GM12878 (cell line): Measurements from ENCODE around the gene CSMD2. TPM values are rescaled to one million over a fixed set of nuclear protein-coding genes. Genes with fewer than 3 reads are reported as not detected.

Source experiments
- ATAC-seq: fragments of 200-7000 bp; cut with Tn5 transposase; 3 replicates; pipeline ENCODE4 v1.9.1; 2020; ENCODE audit warnings: mild to moderate bottlenecking, moderate library complexity
- BruUV-seq: library from RNA; stranded (reverse); fragments of 400-500 nt; replicated peaks from 2 replicates; lab custom pipeline; 2021; lab: Mats Ljungman, UMichigan
- CTCF ChIA-PET: fragments of 300-600 bp; sonication (Branson Sonifier 250); formaldehyde crosslinking; extraction: SDS; loops from one replicate; lab custom pipeline; 2021; ENCODE audit warnings: inconsistent platforms; lab: Yijun Ruan, JAX
- POLR2A ChIA-PET: fragments of 350-600 bp; formaldehyde crosslinking; extraction: SDS; loops from one replicate; lab custom pipeline; 2021; ENCODE audit warnings: inconsistent platforms; lab: Charles Lee
- RAD21 ChIA-PET: fragments of 300-600 bp; sonication (Branson Sonifier 250); formaldehyde crosslinking; loops from one replicate; lab custom pipeline; 2023; ENCODE audit warnings: antibody characterized with exemption; ENCODE audit not compliant: unreplicated experiment; lab: Charles Lee
- SMC1A ChIA-PET: fragments of 300-600 bp; sonication (Branson Sonifier 250); formaldehyde crosslinking; loops from one replicate; lab custom pipeline; 2023; ENCODE audit not compliant: unreplicated experiment, uncharacterized antibody; lab: Charles Lee
- DNase-seq: peaks from one replicate; pipeline ENCODE4 v3.0.0-alpha.2; 2011; ENCODE audit warnings: low read depth, low spot score
- FAIRE-seq: peaks from 3 replicates; lab custom pipeline; 2011; peaks lifted over from hg19 to GRCh38; lab: Jason Lieb, UNC
- H2AFZ ChIP-seq: 2 replicates; pipeline ENCODE4 v1.6.0; 2011; ENCODE audit warnings: low read depth, low read length, control low read depth; ENCODE audit not compliant: control insufficient read depth
- H3K27ac ChIP-seq: 2 replicates; pipeline ENCODE4 v1.5.1; 2011; ENCODE audit warnings: control low read depth; ENCODE audit not compliant: control insufficient read depth, insufficient read depth
- H3K27me3 ChIP-seq, 2 experiments: replicated peaks in 1 of 2; 2 replicates each; pipeline versions ENCODE4 v1.6.0 to v1.6.1; 2011; ENCODE audit warnings: low read length in 1 of 2; ENCODE audit not compliant: control insufficient read depth in 2 of 2, insufficient read depth in 2 of 2
- H3K36me3 ChIP-seq, 2 experiments: 2 replicates each; pipeline ENCODE4 v1.5.1; 2011; ENCODE audit warnings: low read length in 1 of 2; ENCODE audit not compliant: control insufficient read depth in 2 of 2, insufficient read depth in 2 of 2
- H3K4me1 ChIP-seq: 2 replicates; pipeline ENCODE4 v1.6.1; 2011; ENCODE audit warnings: mild to moderate bottlenecking, low read length, moderate library complexity, mixed read lengths; ENCODE audit not compliant: control insufficient read depth, insufficient read depth
- H3K4me2 ChIP-seq: 2 replicates; pipeline ENCODE4 v1.6.0; 2011; ENCODE audit warnings: control low read depth; ENCODE audit not compliant: control insufficient read depth, insufficient read depth
- H3K4me3 ChIP-seq: fragments of 200-600 bp; sonication (generic); 2 replicates; pipeline ENCODE4 v1.5.1; 2016
- H3K79me2 ChIP-seq: 2 replicates; pipeline ENCODE4 v1.6.0; 2011; ENCODE audit warnings: low read length; ENCODE audit not compliant: control insufficient read depth, insufficient read depth
- H3K9ac ChIP-seq: 2 replicates; pipeline ENCODE4 v1.8.0; 2011; ENCODE audit warnings: low read length, control low read depth, mixed read lengths; ENCODE audit not compliant: control insufficient read depth, insufficient read depth
- H3K9me3 ChIP-seq: replicated peaks from 3 replicates; pipeline ENCODE4 v1.5.1; 2011; ENCODE audit warnings: mild to moderate bottlenecking, low read length; ENCODE audit not compliant: control insufficient read depth, insufficient read depth
- H4K20me1 ChIP-seq: 2 replicates; pipeline ENCODE4 v1.6.0; 2011; ENCODE audit not compliant: control insufficient read depth, insufficient read depth
- BCL11A ChIP-seq: IDR thresholded peaks from 2 replicates; pipeline ENCODE4 v1.6.1; 2011; ENCODE audit warnings: low read depth, low read length
- BMI1 ChIP-seq: fragments of 450-650 bp; IDR thresholded peaks from 2 replicates; pipeline ENCODE4 v1.6.1; 2016; ENCODE audit warnings: mild to moderate bottlenecking, moderate library complexity, borderline replicate concordance
- CHD2 ChIP-seq: IDR thresholded peaks from 2 replicates; pipeline ENCODE4 v1.6.1; 2011; ENCODE audit warnings: low read depth, low read length, improper control_type of control experiment, borderline replicate concordance
- GABPA ChIP-seq: IDR thresholded peaks from 2 replicates; pipeline ENCODE4 v1.6.1; 2014; ENCODE audit warnings: antibody characterized with exemption, low read depth, mild to moderate bottlenecking, inconsistent platforms
- HDAC2 ChIP-seq: fragments of 200-600 bp; sonication (generic); IDR thresholded peaks from 2 replicates; pipeline ENCODE4 v1.6.1; 2017
- NR2C1 ChIP-seq: fragments of 450-650 bp; IDR thresholded peaks from 2 replicates; pipeline ENCODE4 v1.6.1; 2017; ENCODE audit warnings: antibody characterized with exemption, mild to moderate bottlenecking, moderate library complexity
- NR2C2 ChIP-seq: IDR thresholded peaks from 2 replicates; pipeline ENCODE4 v1.6.1; 2011; ENCODE audit warnings: borderline replicate concordance, low read depth; ENCODE audit not compliant: control insufficient read depth, insufficient read length
- RAD21 ChIP-seq: IDR thresholded peaks from 2 replicates; pipeline ENCODE4 v1.6.1; 2011; ENCODE audit warnings: mild to moderate bottlenecking, low read depth, low read length, moderate library complexity; ENCODE audit not compliant: insufficient read depth
- RCOR1 ChIP-seq: conservative IDR thresholded peaks from 2 replicates; pipeline ENCODE4 v1.6.1; 2012; ENCODE audit warnings: low read depth, low read length, improper control_type of control experiment
- RELA ChIP-seq: fragments of 450-650 bp; IDR thresholded peaks from 2 replicates; pipeline ENCODE4 v1.8.0; 2014; ENCODE audit warnings: borderline replicate concordance; ENCODE audit not compliant: partially characterized antibody
- REST ChIP-seq: IDR thresholded peaks from 2 replicates; pipeline ENCODE4 v1.6.1; 2012; ENCODE audit warnings: mild to moderate bottlenecking, low read depth, low read length
- RFX5 ChIP-seq: IDR thresholded peaks from 2 replicates; pipeline ENCODE4 v1.6.1; 2011; ENCODE audit warnings: low read depth, low read length, improper control_type of control experiment
- RUNX3 ChIP-seq: IDR thresholded peaks from 2 replicates; pipeline ENCODE4 v1.6.1; 2012; ENCODE audit warnings: low read length, inconsistent platforms
- SREBF2 ChIP-seq: IDR thresholded peaks from 2 replicates; pipeline ENCODE4 v1.6.1; 2012; ENCODE audit warnings: mild to moderate bottlenecking, low read length
- STAT1 ChIP-seq: fragments of 450-650 bp; conservative IDR thresholded peaks from 2 replicates; pipeline ENCODE4 v1.6.1; 2014; ENCODE audit warnings: antibody characterized with exemption, mild to moderate bottlenecking
- TCF12 ChIP-seq: IDR thresholded peaks from 2 replicates; pipeline ENCODE4 v1.6.1; 2011; ENCODE audit warnings: low read depth, mild to moderate bottlenecking, low read length
- ZNF217 ChIP-seq: fragments of 450-650 bp; IDR thresholded peaks from 2 replicates; pipeline ENCODE4 v1.6.1; 2017; ENCODE audit warnings: antibody characterized with exemption, mild to moderate bottlenecking
- ZNF384 ChIP-seq: IDR thresholded peaks from 2 replicates; pipeline ENCODE4 v1.6.1; 2012; ENCODE audit warnings: low read depth, mild to moderate bottlenecking, low read length, improper control_type of control experiment, borderline replicate concordance
- WGBS: methylation state at CpG from one replicate; pipeline ENCODE4 v1.1.6; 2016; ENCODE audit warnings: low lambda C conversion rate; ENCODE audit not compliant: insufficient replicate concordance, insufficient coverage; ENCODE audit errors: missing lambda C conversion rate; 5-methylcytosine and 5-hydroxymethylcytosine counted together
- in situ Hi-C: fragments of 300-500 bp; cut with MboI; formaldehyde crosslinking; loops from 9 replicates; pipeline ENCODE4 v1.14.3; 2018; ENCODE audit warnings: mixed read lengths
- intact Hi-C: fragments of 100-400 bp; cut with micrococcal nuclease; formaldehyde crosslinking; loops from one replicate; pipeline ENCODE4 v1.14.2; 2022; ENCODE audit not compliant: unreplicated experiment
- polyA plus RNA-seq, 11 experiments: library from polyadenylated mRNA; depleted of rRNA in 4 of 11; unstranded in 6 of 11; stranded (reverse) in 5 of 11; fragments of >200 nt; fragmentation: Nextera tagmentation in 4 of 11; fragmentation: Illumina TruSeq in 1 of 11; extraction: Ambion mirVana in 4 of 11; extraction: Trizol in 1 of 11; gene quantifications; 1 replicate in 1 of 11; 2 replicates in 10 of 11; pipeline versions ENCODE4 v1.2.1 to v1.2.3, GENCODE V29; 2011 to 2016; ENCODE audit warnings: inconsistent platforms in 2 of 11, missing spikeins in 2 of 11, low read depth in 1 of 11
- total RNA-seq, 4 experiments: library from RNA; depleted of rRNA in 3 of 4; stranded (reverse); fragments of >200 nt in 3 of 4; fragmentation: Illumina TruSeq in 1 of 4; extraction: Trizol in 1 of 4; gene quantifications; 2 replicates each; pipeline versions ENCODE4 v1.2.1 to v1.2.3, GENCODE V29; 2013 to 2021
- TF ChIP-seq, protein P1 (sequence below): fragments of 450-650 bp; IDR thresholded peaks from 2 replicates; pipeline ENCODE4 v1.6.1; 2018; ENCODE audit warnings: mild to moderate bottlenecking, low read depth, moderate library complexity; ENCODE audit not compliant: partially characterized antibody

CSMD2 gene
- total and polyA plus RNA-seq, 10 of the 15 experiments (the other 5 are each of a cell fraction or from before 2014, with no cell fraction given), result under 0.01 TPM; not detected in 9

GRCh38 chr1:33792216-33792615 lies 372.8 kb downstream of the CSMD2 start:
- no peak overlapping the region for H3K4me3 ChIP-seq
- intact Hi-C loops, result no loop called here
- H3K4me2 ChIP-seq, result no peak overlapping the region
- no TSS peak for BruUV-seq
- DNase-seq, result no peak
- H2AFZ ChIP-seq, result no peak overlapping the region
- H4K20me1 ChIP-seq, result no peaks in the 10 kb centered on the region
- no peaks in the 10 kb centered on the region; the same call in 2 of the 3 replicates for H3K9me3 ChIP-seq
- ChIA-PET CTCF (no interaction called here), RAD21 (no interaction called here)
- 13% methylated on average over 4 of the region's 4 CpGs for WGBS
- no peaks in the 10 kb centered on the region for H3K79me2 ChIP-seq
- no peak overlapping the region for H3K9ac ChIP-seq
- FAIRE-seq, result no peak
- no peaks in the 10 kb centered on the region for H3K27me3 ChIP-seq
- TF ChIP-seq ZNF384 (no peak), RUNX3 (no peak), NR2C2 (no peak), TCF12 (no peak), RAD21 (no peak), RCOR1 (no peak), SREBF2 (no peak), ZNF217 (no peak), CHD2 (no peak), HDAC2 (no peak), REST (no peak), GABPA (no peak), BCL11A (no peak), BMI1 (no peak), RELA (no peak), NR2C1 (no peak), RFX5 (no peak), STAT1 (no peak)
- TF ChIP-seq, protein P1, sequence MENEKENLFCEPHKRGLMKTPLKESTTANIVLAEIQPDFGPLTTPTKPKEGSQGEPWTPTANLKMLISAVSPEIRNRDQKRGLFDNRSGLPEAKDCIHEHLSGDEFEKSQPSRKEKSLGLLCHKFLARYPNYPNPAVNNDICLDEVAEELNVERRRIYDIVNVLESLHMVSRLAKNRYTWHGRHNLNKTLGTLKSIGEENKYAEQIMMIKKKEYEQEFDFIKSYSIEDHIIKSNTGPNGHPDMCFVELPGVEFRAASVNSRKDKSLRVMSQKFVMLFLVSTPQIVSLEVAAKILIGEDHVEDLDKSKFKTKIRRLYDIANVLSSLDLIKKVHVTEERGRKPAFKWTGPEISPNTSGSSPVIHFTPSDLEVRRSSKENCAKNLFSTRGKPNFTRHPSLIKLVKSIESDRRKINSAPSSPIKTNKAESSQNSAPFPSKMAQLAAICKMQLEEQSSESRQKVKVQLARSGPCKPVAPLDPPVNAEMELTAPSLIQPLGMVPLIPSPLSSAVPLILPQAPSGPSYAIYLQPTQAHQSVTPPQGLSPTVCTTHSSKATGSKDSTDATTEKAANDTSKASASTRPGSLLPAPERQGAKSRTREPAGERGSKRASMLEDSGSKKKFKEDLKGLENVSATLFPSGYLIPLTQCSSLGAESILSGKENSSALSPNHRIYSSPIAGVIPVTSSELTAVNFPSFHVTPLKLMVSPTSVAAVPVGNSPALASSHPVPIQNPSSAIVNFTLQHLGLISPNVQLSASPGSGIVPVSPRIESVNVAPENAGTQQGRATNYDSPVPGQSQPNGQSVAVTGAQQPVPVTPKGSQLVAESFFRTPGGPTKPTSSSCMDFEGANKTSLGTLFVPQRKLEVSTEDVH, result no peak
- TF ChIP-seq, all 136 proteins: peak for 0
- no peaks in the 10 kb centered on the region for H3K4me1 ChIP-seq
- H3K36me3 ChIP-seq, result no peaks in the 10 kb centered on the region
- no peak overlapping the region for H3K27ac ChIP-seq
- POLR2A ChIA-PET, result no interaction called here
- in situ Hi-C loops, result no loop called here
- no peak for ATAC-seq
- SMC1A ChIA-PET, result no interaction called here
